GM18868 (cell line): ENCODE measurements around the gene TPD52L1.
"Not testable (repeated sequence)": the region's sequence is repeated elsewhere in the genome, so short reads cannot be mapped to it uniquely, and the experiment has no call there.

Experiments used
- ATAC-seq: cut with Tn5 transposase; IDR thresholded peaks from one replicate; pipeline ENCODE4 v1.9.1; 2021; ENCODE audit warnings: mild to moderate bottlenecking, moderate library complexity; ENCODE audit not compliant: unreplicated experiment

TPD52L1 gene

GRCh38 chr6:125264476-125264875 lies 110.9 kb downstream of the TPD52L1 start:
- ATAC-seq = no peak

DNA sequence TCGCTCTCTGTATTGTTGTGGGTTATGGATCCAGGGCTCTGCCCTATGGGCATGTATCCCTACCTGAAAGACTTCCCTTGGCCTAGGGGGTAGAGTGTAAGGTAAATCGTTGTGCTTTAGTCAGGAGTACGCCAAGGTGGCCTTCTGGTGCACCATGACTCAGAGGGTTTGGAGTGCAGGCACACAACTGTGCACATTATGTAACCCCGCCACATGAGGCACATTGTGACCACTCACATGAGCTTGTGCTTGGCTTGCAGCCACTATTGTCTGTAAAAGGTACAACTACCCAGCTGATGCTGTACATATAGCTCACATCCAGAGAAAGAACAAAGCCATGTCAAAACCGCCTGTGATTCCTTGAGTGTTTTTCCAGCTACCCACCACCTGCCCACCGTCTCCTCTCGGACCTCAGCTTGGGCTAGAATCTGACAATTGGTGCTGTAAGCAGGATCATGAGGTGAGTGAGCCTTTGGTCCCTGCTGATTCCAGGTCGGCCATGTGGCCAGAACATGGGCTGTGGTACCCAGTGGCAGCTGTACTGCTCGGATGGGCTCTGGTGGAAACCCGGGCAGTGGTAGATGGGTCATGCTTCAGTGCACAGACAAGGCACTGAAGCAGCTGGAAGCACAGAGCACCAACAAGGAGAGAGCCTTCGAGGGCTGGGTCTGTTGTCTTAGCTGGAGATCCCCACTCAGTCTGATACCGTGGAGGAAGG lies 114.4 kb downstream of the TPD52L1 start:
- no peak for ATAC-seq

DNA sequence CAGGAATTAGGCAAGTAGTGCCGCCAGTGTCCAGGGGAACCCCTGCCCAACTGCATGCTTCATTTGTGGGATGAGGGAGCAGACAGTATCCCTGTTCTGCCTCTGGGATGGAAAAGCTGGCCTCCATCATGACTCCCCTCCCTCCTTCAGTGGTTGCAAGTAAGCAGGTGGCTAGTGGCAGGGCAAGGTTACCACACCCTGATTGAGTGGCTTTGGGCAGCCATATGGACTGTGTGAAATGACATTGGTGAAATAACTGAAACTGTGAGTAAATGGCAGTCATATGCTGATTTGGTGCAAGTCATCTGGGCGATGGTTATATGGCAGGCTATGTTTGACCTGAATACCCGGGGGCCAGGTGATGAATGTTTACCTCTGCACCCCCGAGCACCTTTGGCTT lies 115.2 kb downstream of the TPD52L1 start:
- ATAC-seq = no peak

- ATAC-seq = no peak
Observed at GRCh38 chr6:125269328-125269985, 115.9 kb downstream of the TPD52L1 start.

- ATAC-seq = no peak
Observed at GRCh38 chr6:125270380-125270779, 116.8 kb downstream of the TPD52L1 start.

GRCh38 chr6:125271486-125272159 lies 118.0 kb downstream of the TPD52L1 start:
- ATAC-seq = no peak

DNA sequence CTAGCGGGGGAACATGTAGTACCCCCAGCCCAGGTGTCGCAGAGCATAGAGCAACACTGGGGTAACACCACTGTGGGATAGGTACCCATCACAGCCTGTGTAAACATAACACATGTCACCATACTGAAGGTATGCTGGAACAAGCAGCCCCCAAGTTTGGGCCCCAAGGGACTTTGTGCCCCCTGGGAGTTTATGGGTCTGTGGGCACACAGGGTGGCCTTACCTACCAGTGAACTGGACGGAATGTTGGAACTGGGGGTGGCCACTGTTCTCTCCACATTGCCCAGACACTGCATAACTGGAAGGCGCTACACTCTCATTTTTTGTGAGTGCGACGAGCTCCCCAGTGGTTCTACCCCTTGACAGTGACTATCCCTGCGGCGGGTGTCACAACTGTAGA lies 119.7 kb downstream of the TPD52L1 start:
- no peak for ATAC-seq

DNA sequence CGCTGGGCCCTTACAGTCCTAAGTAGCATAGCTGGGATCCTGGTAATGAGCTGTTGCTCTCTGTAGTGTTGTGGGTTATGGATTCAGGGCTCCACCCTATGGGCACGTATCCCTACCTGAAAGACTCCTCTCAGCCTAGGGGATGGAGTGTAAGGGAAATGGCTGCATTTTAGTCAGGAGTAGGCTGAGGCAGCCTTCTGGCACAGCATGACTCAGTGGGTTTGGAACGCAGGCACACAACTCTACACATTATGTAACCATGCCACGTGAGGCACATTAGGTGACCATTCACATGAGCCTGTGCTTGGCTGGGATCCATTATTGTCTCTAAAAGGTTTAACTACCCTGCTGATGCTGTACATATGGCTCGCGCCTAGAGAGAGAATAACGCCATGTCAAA lies 120.4 kb downstream of the TPD52L1 start:
- ATAC-seq = no peak

- ATAC-seq = no peak
Observed at GRCh38 chr6:125274935-125275334, 121.4 kb downstream of the TPD52L1 start.

DNA sequence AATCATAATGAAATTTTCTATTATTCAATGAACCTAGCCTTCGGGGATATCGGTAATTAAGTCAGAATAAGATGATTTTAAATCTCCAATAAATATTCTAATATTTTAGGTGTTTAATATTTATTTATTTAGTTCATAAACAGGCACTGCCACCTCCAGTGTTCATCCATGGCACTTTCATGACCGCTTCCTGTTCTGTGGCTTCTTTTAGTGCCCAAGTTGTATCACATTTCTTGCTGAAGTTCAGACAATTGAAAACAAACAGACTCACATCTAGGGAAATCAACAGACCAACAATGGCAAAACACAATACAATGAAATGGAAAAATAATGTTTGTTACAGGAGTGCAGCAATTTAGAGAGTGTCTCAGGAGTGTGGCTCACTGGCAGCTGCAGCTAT lies 122.2 kb downstream of the TPD52L1 start:
- no peak for ATAC-seq

GRCh38 chr6:125277838-125278237 lies 124.3 kb downstream of the TPD52L1 start:
- no peak for ATAC-seq

GRCh38 chr6:125279961-125280360 lies 126.4 kb downstream of the TPD52L1 start:
- ATAC-seq = peak; percentile 45

GRCh38 chr6:125280370-125281035 lies 126.9 kb downstream of the TPD52L1 start:
- ATAC-seq = not testable (repeated sequence)

DNA sequence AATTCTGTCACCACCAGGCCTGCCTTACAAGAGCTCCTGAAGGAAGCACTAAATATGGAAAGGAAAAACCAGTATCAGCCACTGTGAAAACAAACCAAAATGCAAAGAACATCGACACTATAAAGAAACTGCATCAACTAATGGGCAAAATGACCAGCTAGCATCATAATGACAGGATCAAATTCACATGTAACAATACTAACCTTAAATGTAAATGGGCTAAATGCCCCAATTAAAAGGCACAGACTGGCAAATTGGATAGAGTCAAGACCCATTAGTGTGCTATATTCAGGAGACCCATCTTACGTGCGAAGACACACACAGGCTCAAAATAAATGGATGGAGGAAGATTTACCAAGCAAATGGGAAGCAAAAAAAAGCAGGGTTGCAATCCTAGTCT lies 128.9 kb downstream of the TPD52L1 start:
- ATAC-seq = not testable (repeated sequence)

DNA sequence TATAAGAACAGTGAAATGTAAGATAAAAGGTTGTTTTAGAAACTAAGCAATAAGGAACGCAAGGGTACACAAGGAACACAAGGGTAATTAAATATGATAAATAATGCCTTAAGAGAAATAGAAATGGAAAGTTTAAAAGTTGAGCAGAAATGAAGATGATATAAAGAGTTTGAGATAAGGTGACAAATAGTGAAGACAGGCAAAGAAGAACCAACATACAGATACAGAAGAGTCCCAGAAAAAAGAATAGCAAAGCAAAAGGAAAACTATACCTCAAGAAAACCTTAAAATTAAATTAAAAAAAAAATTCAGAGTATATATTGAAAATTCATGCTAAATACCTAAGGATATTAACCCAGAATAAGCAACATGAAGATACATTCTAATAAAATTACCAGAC lies 131.8 kb downstream of the TPD52L1 start:
- ATAC-seq = no peak

DNA sequence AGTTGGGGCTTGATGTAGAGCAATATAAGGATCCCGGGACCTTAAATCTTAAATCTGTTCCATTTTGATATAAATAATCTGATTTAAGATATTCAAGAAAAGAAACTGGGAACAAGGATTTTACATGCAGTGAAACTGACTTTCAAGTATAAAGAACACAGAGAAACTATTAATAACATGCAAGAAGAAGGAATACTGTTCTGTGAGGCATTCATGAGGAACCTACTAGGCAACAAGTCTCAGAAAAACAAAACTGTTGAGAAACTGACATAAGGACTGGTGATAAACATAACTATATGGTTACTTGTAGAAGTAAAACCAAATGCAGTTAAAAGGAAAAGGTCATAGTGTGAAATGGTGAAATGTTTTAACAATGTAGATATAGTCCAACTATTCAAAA lies 132.4 kb downstream of the TPD52L1 start:
- ATAC-seq = no peak

GRCh38 chr6:125287718-125288117 lies 134.1 kb downstream of the TPD52L1 start:
- no peak for ATAC-seq

- no peak for ATAC-seq
Observed at GRCh38 chr6:125293587-125293986, 140.0 kb downstream of the TPD52L1 start.

DNA sequence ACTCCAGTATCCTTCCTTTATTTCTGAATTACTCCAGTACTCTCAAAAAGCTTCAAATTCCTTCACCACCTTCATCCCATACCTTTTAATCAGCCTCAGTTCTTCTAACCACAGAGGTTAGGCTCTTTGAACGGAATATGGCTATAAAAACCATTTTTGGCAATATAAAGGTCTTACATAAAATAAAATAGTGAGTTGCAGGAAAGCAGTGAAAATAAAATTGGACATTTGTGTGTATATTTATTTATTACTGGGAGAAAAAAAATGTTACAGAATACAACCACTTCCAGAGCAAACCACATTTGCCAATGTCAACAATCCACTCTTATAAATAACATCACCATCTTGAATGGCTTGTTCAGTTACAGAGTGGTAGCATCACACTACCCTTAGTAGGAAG lies 140.5 kb downstream of the TPD52L1 start:
- ATAC-seq = no peak

GRCh38 chr6:125294925-125295324 lies 141.4 kb downstream of the TPD52L1 start:
- ATAC-seq = no peak

- ATAC-seq = no peak
Observed at GRCh38 chr6:125296471-125296870, 142.9 kb downstream of the TPD52L1 start.

DNA sequence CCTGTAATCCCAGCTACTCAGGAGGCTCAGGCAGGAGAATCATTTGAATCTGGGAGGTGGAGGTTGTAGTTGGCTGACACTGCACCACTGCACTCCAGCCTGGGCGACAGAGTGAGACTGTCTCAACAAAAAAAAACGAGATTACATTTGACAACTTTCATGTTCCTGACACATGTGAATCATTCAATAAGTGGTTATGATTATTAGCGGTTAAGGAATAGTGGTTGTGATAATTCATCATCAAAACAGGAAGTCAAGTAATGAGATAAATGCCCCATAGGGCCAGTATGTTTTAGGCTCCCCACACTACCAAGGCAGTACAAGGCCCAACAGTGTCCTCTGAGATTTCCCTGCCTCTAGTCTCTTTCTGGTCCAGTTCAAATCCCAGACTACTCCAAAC lies 145.7 kb downstream of the TPD52L1 start:
- ATAC-seq = no peak
